Activated T-helper 1 cell treated with Interleukin-2 at 50 U/mL for 16 hours (primary cell): Measurements from ENCODE around the gene MOCS3.

Experiments
- DNase-seq: peaks from one replicate; pipeline ENCODE4 v3.0.0-alpha.2; 2020; ENCODE audit warnings: low read depth

MOCS3 gene

DNA sequence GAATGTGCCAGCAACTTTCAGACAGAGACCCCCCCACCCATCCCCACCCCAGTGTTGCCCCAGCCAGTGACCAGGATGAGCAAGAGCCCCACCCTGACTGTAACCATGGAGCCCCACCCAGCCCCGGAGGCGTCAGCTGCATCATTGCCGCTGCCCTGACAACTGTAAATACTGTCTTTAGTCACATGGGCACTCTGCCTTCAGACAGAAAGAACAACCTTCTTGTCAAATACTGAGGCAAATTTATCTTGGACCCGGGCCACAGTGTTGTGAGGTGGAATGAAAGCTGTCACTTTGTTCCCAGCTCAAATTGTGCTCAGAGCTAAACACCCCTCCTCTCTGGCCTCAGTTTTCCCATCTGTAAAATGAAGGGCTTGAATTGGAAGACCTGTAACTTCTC, 23.7 kb downstream of the MOCS3 start:
- no peak for DNase-seq

DNA sequence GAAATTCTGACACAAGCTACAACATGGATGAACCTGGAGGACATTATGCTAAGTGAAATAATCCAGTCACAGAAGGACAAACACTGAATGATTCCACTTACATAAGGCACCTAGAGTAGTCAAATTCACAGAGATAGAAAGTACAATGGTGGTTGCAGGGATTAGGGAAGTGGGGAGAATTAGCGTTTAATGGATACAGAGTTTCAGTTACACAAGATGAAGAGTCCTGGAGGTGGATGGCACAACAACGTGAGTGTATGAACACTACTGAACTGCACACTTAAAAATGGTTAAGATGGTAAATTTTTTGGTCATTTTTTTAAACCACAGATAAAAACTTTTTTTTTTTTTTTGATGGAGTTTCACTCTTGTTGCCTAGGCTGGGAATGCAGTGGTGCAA, 24.7 kb downstream of the MOCS3 start:
- DNase-seq = no peak

DNA sequence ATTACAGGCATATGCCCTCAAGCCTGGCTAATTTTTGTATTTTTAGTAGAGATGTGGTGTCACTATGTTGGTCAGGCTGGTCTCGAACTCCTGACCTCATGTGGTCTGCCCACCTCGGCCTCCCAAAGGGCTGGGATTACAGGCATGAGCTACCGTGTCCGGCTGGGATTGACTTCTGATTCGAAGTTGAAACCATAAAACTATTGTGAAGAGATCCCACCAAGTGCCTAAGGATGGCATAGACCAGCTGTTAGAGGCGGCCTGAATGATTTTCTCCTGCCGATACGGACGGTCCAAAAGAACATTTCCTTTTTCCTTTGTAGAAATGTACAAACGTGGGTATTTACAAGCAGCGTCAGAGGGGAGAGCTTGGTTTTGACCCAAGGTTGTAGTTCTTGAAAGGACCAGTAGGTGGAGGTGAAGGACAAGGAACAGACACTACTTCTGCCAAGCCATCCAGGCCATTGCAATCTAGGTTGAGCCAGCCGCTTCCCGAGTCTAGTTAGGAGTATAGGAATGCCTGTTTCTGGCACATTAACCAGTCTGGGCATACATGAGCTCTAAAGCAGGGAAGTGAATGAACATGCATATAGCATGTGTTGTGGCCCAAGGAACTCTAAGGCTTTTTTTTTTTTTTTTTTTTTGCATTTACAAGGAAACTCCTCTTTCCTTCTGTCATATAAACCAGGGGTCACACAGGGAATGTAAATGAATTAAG, 29.0 kb downstream of the MOCS3 start:
- DNase-seq = peak; percentile 18

DNA sequence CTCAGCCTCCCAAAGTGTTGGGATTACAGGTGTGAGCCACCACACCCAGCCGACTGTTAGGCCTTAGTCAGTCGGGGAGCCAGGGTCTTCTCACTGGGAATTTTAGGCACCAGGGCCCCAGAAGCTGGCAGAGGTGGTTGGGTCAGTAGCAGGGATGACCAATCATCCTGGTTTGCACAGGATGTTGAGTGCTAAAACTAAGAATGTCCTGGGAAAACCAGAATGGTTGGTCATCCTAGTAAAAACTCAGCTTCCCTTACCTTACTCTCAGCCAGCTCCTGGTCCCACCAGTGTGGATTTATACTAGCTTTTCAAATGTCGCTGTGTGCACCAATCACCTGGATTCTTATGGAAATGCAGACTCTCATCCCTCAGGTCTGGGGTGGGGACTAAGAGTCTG, 32.5 kb downstream of the MOCS3 start:
- DNase-seq = no peak

DNA sequence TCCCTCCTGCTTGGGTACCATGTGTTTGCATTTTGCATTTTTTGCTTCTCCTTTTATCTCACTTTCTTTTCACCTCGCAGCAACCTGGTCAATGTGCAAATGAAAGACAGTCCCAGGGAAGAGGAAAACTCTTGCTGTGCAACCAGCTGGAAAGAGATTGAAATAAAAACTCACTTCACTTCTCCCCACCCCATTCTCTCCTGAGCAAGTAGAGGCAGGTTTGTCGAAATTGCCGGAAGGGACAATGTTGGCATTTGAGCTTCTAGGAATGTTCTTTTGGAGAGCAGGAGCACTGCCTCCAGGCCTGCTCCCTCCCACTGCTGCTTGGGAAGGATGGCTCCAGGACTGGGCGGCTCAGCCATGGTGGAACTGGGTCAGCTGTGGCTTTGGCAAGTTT, 33.7 kb downstream of the MOCS3 start:
- no peak for DNase-seq

DNA sequence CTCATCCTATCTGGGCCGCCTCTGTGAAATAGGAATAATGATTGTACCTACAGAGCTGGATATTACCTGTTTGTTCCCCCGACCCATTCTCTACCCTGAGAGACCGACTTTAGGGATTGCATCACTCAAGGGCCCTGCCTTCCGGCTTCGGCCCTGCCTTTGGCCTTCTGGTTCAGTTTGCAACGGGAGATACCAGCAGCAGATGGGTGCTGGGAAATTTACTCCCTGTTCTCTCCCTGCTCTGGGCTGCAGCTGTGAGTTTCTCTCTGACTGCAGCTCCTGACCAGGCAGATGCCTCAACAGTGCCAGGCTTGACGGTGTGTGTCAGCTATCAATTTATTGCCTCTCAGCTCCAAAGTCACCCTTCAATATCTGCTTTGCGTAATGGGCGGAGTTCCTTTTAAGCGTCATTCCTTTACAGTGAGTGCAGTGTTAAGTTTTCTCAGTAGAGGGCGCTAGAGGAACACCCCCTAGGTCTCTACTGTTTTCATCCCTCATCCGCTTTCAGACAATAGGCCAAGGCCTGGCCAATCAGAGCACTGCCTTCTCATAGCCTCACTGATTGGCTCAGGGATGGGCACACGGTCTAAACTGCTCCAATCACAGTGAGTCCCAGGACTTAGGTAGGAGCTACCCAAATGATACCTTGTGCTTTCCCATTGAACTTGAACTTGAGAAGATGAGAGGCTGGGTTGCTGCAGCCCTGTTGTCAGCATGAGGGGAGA, 34.3 kb downstream of the MOCS3 start:
- DNase-seq = no peak

DNA sequence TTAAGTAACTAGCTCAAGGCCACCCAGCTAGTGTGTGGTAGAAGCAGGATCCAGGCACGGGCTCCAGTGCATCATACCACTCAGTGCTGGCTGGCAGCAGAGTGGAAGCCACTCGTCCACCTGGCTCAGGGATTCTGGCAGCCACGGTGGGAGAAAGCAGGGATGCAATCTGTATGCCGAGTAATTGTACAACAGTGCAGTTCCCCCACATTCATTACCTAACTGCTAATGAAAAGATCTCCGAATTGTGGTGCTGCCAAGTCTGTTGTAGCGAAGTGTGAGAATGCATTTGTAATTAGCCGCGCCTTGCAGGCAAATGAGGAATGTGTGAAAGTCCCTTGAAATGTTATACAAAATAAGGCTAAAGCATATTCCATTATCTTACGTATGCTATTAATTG, 35.3 kb downstream of the MOCS3 start:
- DNase-seq = no peak

DNA sequence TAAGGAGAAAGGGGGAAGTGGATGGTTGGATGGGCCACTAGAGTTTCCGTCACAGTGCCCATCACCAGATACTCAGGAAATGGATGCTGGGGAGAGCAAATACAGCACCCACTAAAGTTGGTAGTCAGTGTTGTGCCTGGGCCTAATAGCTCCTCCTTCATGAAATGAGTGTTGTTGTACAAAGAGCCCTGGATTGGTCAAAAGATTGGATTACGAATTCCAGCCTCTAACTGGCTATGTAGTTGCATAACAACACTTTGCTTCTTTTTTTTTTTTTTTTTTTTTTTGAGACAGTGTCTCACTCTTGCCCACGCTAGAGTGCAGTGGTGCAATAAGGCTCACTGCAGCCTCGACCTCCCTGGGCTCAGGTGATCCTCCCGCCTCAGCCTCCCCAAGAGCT, 36.9 kb downstream of the MOCS3 start:
- no peak for DNase-seq

DNA sequence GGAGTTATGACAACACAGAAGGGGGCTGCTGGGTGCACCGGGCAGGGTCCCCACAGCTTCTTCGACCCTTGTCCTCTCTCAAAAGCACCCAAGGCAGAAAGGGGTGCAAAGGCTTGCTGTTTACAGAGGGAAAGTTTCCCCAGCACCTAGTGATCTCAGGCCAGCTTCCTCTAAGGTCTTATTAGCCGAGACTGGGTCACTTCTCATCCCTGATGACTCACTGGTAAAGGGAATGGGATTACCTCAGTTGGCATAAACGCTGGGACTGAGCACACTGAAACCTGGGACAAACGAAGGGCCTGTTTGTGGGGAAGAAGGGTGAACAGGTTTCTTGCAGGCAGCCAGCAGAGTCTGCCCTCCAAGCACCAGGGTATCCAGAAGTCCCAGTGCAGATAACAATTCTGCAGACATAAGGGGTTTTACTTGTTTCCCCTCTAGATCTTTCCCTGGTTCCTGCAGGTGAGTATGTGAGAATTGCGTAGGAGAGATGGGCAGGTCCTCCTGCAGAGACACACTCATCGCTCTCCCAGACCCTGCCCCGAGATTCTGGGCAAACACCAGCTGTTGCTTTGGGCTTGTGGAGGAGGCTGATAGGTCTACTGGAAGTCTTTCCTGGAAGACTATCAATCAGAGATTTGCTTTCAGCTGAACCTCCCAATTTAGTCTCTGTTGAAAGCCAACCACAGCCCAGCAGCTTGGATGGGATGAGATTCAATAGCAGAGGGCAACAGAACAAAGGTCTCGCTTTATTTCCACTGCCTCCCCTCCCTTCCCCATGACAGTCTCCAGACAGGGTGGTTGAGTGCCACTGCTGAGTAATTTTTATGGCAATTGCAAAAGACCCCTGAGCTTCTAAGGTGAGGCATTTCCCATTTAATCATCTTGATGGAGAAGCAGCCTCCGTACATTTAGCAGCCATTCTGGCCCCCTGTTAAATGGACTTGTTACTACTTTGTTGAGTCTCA, 38.6 kb downstream of the MOCS3 start:
- no peak for DNase-seq

DNA sequence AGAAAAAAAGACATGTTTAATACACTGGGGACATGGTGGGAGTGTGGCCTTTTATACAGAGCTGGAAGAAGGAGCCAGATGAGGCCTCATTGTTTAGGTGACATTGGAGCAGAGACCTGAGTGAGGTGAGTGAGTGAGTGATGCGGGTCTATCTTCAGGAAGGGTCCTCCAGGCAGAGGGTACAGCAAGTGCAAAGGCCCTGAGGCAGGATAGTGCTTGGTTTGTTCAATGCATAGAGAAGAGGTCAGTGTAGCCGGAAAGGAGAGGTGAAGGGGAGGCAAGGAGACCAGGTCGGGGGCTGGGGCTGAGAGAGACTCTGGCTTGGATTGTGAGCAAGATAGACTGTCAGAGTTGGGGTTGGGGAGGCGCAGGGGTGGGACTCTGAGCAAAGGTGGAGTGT, 40.7 kb downstream of the MOCS3 start:
- no peak for DNase-seq

DNA sequence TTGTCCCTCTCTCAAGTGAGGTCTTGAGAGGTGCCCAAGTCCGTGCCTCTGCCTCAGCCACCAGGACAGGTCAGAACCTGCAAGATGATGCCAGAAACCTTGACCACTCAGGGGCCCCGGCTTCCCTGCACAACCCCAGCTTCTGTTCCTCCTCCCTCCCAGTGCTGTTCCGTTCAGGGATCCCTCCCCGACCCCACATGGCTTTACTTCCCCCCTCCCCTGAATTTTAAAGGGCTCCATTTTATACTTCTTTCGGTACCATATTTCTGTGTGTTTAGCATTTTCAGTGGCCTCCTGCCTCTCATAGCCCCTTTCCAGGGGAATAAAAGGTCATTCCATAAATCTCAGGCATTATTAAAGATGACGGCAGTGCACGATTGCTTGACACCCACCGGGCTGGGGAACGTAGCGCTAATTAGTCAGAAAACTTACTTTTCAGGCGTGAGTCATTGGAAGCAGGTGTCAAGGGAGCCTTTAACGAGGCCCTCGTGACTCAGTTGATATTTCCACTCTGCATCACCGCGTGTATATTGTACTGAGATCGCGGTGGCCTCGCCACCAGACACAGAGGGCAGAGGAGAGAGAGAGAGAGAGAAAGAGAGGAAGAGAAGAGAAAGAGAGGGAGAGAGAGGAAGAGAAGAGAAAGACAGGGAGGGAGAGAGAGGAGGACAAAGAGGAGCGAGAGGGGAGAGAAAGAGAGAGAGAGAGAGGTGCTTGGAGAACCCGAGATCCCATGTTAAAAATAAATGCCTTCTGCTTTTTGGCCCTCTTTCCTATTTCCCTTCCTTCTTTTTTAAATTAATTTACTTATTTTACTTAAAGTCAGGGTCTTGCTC, 43.0 kb downstream of the MOCS3 start:
- DNase-seq = no peak

DNA sequence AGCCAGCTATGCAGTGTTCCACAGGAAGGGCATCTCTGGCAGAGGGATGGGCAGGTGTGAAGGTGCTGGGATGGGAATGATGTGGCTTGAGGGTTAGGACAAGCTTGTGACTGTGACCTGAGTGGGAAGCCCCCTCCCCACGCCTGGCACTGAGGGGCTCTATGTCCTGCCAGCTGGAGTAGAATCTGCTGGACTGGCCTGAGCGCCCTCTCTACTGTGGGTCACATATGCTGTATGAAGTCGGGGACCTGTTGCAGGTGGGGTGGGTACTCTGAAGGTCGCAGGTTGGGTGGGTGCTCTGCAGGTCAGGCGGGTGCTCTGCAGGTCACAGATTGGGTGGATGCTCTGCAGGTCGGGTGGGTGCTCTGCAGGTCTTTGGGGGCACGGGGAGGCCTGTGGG, 44.0 kb downstream of the MOCS3 start:
- DNase-seq = no peak

DNA sequence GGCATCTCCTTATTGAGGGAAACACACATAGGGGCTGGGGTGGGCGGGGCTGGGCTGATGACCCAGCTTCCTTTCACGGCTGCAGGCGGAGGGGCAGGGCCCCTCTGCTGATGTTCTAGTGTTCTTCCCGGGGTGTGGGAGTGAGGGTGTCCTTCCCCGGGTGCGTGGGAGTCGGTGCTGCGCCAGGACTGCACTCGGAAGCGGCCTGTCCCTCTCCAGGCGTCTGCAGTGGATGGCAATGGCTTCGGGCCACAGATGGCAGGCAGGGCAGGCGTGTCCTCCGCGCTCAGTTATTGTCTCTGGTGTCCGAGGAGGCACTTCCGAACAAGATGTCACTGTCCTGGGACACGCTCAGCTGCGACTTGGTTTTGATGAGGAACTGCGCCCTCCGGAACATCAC, 45.1 kb downstream of the MOCS3 start:
- DNase-seq = no peak

DNA sequence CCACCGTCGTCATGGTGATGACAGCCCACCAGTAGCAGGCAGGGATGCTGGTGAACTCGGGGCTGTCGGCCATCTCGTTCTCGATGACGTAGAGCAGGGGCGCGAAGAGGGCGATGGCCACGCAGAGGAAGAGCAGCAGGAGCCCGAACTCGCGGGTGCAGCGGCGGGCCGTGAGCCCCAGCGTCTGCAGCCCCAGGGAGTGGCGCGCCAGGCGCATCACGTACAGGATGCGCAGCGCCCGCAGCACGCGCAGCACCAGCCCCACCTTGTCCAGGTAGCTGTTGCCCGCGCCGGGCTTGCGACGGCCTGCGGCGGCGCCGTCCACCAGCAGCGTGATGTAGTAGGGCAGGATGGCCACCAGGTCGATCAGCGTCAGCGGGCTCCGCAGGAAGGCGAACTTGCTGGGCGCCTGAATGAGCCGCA, 45.7 kb downstream of the MOCS3 start:
- no peak for DNase-seq

DNA sequence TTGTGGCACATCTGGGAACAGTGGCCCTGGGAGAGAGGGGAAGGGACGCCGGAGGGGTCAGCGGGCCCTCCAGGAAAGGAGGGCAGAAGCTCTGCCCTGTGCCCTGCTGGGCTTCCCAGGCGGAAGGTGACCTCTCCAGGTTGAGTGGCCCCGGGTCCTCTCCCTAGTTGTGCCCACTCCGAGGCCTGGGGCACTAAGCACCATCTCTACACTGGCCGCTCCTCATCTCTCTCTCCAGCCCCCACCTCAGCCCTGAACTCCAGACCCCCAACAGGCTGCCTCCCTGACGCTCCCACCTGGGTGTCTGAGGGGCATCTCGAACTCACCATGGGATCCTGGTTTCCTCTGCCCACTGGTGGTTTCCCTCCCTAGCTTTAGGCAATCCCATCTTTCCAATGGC, 46.2 kb downstream of the MOCS3 start:
- no peak for DNase-seq

DNA sequence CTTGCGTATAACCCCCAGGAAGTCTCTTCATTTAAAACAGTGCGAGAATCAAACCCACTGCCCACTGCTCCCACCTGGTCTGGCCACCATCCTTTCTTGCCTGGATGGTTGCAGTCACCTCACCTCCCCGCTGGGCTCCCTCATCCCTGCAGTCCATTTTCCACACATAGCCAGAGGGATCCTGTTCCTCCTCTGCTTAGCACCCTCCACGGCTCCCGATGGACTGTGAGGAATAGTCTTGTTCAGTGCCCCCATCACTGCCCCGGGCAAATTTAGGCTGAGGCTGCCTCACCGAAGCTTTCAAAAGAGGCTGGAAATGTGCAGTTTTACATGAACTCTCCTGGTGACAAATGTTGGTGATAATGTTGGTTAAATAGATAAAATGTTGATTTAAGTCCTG, 46.6 kb downstream of the MOCS3 start:
- DNase-seq = no peak

DNA sequence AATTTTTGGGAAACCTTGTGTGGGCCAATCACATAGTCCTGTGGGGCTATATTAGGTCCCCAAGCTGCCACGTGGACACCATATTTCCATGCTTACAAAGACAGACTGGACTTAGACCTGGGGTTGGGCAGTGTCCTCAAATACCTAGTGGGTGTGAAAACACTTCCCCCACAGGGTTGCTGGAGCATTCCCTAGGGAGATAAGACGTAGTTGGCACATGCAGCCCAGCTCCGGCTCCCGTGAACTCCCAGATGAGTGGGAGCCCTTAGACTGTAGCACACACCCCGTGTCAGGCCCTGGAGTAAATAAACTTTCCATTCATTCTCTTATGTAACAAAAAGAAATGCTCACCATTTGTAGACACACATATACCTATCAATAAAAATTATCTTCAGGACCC, 50.1 kb downstream of the MOCS3 start:
- DNase-seq = no peak

DNA sequence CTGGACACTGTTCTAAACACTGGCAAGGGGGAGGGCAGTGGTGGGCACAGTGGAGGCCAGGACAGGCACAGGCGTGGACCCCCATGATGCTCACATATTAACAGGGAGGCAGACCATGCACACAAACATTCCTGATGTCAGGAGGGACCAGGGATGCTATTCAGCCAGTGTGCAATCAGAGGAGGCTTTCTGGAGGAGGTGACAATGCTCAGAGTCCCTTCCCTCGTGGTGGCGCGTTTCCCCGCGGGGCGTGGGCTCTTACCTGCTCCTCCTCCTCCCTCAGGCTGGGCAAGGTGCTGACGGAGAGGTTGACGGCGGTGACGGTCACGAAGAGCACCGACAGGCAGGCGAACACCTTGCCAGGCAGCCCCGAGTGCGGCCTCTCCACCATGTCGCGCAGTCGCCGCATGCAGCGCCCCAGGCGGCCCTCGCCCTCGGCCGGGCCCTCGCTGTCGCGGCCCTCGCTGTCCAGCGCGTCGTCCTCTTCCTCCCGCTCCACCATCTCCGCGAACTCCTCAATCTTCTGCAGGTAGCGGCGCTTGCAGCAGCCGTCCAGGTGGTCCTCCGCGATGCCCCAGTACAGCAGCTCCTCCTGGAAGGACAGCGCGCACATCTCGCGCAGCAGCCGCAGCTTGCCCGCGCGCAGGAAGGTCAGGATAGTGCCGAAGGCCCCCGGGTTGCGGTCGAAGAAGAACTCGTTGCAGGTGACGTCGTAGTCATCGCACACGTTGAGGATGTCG, 50.9 kb downstream of the MOCS3 start:
- DNase-seq = no peak

DNA sequence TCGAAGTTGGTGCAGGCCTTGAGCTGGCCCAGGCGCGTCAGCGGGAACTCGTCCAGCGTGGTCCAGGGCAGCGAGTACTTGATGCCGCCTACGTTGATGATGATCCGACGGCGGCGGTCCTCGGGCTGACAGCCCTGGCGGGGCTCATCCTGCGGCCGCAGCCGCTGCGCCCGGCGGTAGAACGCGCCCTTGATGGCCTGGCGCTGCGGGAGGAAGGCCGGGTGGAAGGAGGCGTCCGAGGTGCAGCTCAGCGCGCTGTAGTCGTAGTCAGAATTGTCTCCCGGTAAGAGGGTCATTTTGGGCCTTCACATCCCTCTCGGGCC, 51.4 kb downstream of the MOCS3 start:
- no peak for DNase-seq

DNA sequence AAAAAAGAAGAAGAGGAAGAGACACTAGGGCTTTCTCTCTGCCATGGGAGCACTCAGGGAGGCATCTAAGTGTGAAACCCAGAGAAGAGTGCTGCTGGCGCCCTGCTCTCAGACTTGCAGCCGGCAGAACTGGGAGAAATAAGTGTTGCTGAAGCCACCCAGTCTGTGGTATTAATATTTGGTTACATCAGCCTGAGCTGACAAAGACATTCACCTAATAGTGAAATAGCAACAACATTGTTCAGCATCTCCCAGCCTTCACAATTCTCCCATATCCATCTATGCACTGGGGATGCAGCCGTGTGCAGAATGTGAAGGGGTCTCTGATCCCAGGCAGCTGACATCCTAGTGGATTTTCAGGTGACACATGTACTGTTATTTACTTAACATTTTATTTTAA, 52.3 kb downstream of the MOCS3 start:
- DNase-seq = no peak

DNA sequence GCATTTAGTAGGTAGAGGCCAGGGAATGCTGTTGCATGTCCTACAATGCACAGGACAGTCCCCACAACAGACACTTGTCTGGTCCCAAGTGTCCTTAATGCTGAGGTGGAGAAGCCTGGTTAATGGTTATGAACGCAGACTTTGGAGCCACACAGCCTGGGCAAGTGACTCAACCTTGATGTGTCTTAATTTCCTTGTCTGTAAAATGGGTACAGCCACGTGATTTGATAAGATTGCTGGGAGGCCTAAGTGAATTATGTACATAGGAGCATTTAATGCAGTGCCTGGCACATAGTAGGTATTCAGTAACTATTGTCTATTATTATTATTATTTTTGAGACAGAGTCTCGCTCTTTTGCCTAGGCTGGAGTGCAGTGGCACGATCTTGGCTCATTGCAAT, 52.9 kb downstream of the MOCS3 start:
- no peak for DNase-seq
